NCI-H524 (cell line): ENCODE results near the gene LMX1B.

Source experiments
- DNase-seq, 2 experiments: peaks; one replicate each; lab custom pipeline; 2025; lab: John Stamatoyannopoulos, UW

LMX1B gene

GRCh38 chr9:126676685-126677143, 63.0 kb downstream of the LMX1B start:
- peak; percentile 72 to 79 for DNase-seq

GRCh38 chr9:126677188-126678084, 63.7 kb downstream of the LMX1B start:
- no peak for DNase-seq

GRCh38 chr9:126678989-126679388, 65.3 kb downstream of the LMX1B start:
- no peak for DNase-seq

DNA sequence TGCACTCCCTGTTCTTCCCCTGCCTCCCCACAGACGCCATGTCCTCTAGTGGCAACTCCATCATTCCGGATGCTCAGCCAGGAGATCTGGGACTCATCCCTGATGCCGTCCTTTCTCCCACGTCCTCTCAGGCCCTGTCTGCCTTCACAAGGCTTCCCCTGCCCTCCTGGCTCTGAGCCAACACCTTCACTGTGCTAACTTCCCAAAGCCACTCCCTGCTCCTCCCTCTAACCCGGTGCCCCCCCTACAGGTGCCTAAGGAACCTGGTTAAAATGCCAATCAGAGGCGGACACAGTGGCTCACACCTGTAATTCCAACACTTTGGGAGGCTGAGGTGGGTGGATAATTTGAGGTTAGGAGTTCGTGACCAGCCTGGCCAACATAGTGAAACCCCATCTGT, 67.6 kb downstream of the LMX1B start:
- DNase-seq = no peak

GRCh38 chr9:126682113-126682810, 68.5 kb downstream of the LMX1B start:
- no peak for DNase-seq

- DNase-seq = no peak
Observed at GRCh38 chr9:126682928-126683697, 69.4 kb downstream of the LMX1B start.

DNA sequence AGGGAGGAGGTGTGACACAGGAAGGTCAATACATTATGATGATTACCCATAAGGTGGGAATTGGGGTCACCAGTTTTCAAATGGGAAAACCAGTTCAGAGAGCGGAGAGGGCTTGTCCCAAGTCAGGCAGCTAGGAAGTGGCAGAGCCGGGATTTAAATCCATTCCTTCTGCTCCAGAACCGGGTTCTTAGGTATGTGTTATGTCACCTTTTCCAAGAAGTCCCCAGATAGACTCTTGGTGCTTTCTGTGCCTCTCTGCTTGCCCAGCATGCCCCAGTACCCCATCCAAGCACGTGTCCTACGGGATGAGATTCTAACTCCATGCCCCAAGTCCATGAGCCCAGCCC, 69.9 kb downstream of the LMX1B start:
- no peak for DNase-seq

DNA sequence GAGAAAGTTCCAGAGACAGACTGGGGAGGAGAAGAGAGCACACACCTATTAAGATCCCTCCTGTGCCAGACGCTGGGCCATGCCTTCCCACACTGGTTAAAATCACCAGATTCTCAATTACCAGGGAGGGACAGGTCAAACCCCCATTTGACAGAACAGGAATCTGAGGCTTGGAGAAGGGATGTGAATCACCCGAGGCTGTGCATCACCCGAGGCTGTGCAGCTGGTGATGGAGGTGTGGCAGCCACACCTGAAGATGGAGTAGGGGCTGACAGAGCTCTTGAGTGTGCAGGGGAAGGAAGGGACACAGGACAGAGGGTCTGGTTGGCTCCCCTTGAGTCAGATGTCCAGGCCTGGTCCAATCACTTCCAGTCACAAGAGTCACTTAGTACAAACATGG, 70.6 kb downstream of the LMX1B start:
- no peak for DNase-seq

DNA sequence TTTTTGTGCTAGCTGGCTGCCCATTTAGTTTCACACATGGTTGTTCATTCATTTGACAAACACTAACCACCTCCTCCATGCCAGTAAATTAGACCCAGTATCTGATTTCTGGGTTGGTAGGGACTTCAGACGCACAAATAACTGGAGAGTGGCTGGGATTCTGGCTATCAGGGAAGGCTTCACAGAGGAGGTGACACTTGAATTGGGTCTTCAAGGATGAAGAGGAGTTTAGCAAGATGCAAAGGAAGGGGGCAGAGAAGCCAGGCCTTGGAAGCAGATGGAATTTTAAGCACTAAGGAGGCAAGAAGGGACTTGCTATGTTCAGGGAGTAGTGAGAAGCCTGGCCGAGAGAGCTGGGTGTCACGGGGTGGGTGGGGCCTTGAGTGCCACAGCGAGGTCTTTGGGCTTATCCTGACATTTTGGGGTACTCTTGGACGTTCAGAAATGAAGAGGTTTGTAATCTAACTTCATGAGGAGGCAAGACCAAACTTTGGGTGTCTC, 71.3 kb downstream of the LMX1B start:
- DNase-seq = no peak

GRCh38 chr9:126687930-126688461, 74.3 kb downstream of the LMX1B start:
- no peak for DNase-seq

DNA sequence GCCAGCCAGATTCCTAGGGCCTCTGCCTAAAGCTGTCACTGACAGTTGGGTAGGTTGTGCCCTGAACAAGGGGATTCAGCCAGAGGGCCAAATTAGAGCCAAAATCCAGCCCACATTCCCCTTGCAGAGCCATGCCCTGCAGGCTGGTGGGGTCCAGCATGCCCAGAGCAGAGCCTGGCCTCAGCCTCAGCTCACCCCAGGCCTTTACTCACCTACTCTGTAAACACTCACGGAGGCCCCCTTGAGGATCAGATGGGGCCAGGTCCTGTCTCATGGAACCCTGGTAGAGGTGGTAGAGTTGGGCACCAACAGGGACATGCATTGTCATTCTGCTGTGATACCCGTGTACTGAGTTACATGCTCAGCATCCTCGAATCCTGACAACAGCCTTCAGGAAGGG, 74.9 kb downstream of the LMX1B start:
- DNase-seq = peak in 1 of 2 experiments; percentile 31

DNA sequence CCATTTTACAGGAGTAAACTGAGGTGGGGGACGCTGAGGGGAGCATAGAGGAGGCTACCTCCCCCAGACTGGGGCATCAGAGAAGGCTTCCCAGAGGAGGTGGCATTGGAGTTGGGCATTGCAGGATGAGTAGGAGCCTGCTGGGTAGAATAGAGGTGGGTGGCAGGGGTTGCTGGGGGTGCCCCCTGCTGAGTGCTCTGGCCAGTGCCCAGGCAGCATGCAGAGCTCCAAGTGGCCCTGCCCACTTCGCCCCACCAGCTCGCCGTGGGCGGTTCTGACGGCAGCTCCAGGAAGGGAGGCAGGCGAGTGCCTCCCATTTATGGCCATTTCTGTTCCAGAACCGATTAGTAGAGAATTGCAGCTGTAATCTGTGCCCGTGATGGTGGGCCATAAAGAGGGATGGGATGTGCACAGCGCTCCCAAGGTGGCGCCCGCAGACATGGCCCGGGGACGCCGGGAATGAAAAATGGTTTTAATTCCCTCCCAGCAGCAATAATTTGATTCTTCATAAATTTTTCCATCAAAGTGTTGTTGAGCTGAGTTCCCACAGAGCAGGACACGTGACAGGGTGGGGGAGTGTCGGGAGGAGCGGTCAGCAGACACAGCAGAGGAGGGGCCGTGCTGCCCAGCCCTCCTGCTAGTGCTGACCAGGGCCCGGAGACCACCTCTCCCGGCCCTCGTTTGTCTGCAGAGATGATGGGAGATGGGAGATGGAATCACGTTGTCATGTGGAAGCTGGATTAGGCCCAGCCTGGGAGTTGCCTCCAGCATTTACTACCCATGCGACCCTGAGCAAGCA, 75.5 kb downstream of the LMX1B start:
- no peak for DNase-seq

DNA sequence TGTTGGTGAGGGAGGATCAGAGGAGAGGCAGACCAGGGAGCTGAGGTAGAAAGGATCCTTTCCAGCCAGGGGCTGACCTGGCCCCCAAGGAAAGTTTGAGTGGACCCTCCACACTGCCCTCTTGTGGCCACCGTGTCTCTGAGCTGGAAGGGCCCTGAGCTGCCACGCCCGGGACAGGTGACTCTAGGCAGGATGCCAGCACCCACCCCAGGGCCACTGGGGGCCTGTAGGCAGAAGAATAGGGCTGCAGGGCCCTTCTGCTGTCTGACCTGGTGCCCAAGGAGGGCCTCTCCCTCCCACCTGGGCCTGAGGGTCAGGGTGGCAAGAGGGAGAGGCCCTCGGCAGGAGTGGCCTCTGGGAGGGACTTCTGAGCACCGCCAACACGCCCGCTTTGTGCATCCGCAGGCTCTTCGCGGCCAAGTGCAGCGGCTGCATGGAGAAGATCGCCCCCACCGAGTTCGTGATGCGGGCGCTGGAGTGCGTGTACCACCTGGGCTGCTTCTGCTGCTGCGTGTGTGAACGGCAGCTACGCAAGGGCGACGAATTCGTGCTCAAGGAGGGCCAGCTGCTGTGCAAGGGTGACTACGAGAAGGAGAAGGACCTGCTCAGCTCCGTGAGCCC, 76.8 kb downstream of the LMX1B start:
- peak in 1 of 2 experiments; percentile 43 for DNase-seq

GRCh38 chr9:126692041-126692758, 78.5 kb downstream of the LMX1B start:
- DNase-seq = peak in 1 of 2 experiments; percentile 40

DNA sequence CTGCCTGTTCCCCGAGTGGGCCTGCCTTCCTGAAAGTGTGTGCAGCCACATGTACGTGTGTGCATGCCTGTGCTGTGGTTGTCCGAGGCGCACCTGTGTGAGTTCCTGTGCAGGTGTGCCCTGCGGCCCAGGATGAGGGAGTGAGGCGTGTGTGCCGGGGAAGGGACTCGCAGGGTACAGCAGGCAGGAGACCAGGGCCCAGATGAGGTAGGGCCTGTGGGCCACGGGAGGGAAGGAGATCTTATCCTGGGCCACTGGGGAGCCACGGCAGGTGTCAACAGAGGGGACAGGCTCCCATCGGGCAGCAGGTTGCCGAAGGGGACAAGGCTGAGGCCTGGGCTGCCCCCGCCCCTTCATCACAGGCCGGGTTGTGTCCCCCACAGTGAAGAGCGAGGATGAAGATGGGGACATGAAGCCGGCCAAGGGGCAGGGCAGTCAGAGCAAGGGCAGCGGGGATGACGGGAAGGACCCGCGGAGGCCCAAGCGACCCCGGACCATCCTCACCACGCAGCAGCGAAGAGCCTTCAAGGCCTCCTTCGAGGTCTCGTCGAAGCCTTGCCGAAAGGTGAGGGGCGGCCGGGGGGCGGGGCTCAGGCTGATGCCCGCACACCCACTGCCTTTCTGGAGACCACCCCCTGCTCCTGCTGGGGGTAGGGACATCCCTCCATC, 79.2 kb downstream of the LMX1B start:
- no peak for DNase-seq

DNA sequence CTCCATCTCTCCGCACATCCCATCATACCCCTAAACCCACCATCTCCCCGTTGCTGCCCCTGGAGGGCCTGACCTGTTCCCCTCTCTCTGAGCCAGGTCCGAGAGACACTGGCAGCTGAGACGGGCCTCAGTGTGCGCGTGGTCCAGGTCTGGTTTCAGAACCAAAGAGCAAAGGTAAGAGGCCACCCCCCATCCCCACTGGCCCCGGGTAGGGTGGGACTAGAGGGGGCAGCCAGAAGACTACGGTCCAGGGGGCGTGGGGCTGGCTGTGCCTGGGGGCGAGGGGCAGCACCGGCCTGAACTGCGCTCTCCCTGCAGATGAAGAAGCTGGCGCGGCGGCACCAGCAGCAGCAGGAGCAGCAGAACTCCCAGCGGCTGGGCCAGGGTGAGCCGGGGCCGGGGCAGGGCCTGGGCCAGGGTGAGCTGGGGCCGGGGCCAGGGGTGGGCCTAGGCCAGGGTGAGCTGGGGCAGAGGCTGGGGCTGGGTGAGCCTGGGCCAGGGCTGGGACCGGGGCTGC, 79.8 kb downstream of the LMX1B start:
- DNase-seq = no peak

DNA sequence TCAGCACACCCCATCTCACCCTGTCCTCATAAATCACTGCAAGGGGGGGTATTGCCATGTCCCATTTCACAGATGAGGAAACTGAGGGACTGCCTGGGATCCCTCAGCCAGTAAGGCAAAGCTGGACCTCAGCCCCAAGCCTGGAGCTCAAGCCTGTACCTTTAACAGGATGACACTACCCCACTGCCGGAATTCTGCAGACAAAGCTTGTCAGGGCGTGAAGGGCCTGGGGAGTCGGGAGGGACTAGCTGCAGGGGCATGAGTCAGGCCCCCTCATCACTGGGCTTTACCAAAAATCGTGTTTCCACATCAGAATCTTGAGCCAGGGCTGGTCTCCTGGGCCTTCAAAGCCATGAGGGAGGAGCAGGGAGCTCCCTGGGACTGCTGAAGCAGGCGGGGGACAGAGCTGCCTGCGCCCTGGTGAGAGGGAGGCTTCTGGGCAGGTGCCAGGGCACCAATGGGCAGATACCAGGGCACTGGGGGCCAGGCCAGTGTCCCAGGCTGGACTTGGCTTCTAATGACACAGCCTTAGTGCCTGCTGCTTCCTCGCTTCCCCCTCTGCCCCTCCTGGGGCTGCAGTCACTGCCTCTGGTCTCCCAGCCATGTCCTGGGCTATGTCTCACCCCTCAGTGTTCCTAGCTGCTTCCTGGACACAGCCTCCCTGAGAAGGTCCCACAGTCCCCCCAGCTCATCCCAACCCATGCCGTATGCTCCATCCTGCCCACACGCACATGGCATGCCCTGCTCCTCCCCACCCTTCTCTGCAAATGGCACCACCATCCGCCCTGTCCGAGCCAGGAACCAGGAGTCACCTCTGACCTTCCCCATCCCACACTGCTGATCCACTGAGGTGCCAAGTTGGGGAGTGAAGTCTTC, 80.7 kb downstream of the LMX1B start:
- no peak for DNase-seq

DNA sequence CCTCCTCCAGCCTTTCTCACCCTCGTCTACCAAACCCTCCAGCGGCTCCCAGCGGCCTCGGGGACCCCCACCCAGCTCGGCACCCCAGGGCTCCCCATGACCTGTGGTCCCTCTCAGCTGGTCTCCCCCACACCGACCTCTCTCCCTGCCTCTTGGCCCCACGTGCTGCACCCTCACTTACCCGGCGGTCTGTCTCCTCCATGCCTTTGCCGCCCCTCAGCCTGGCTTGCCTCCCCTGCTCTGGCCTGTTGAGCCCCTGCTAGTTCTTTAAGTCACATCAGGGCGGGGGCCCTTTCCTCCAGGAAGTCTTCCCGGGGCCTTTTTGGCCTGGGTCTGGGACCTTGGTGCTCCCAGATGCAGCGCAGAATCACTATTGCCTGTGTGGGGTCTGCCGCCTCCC, 81.5 kb downstream of the LMX1B start:
- DNase-seq = no peak
